ENCODE data around the gene TGFA. TPM values are rescaled to one million over a fixed set of nuclear protein-coding genes. Genes with fewer than 3 reads are reported as not detected.

Gene TGFA
- total and polyA plus RNA-seq, 10 of the 15 experiments (the other 5 are each of a cell fraction or from before 2014, with no cell fraction given), result 0.03 to 0.23 TPM; not detected in 8

DNA sequence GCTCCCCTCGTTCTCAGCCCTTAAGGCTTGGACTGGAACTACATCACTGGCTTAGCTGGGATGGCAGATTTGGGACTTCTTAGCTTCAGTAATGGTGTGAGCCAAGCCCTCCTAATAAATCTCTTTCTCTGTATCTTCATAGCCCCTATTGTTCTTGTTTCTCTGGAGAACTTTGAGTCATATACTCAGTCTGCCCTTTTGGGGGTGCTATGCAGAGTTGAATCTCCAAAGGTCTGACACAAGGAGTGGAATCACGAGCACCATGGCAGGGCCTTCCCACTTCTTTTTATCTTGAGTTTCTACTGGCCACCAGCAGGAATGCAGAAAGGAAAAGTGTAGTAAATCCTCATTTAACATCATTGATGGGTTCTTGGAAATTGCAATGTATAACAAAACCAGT, 13.3 kb upstream of the TGFA start:
- intact Hi-C loops (cut with micrococcal nuclease; ENCODE audit: unreplicated experiment) (no loop called here), in situ Hi-C loops (cut with MboI) (no loop called here)
- Histone ChIP-seq H3K9me3 (replicated peaks; ENCODE audit: control insufficient read depth, insufficient read depth, low read length) (no peaks in the 10 kb centered on the region), H3K4me2 (ENCODE audit: control insufficient read depth, insufficient read depth) (no peak overlapping the region), H3K27me3 (replicated peaks in 1 of 2; ENCODE audit: control insufficient read depth in 2 of 2, insufficient read depth in 2 of 2, low read length in 1 of 2) (peaks cover 2 to 3% of the 10 kb centered on the region in 2 experiments; a peak in 1 of 4 replicates), H3K36me3 (ENCODE audit: control insufficient read depth in 2 of 2, insufficient read depth in 2 of 2, low read length in 1 of 2) (no peaks in the 10 kb centered on the region), H4K20me1 (ENCODE audit: control insufficient read depth, insufficient read depth) (no peaks in the 10 kb centered on the region), H3K4me1 (ENCODE audit: control insufficient read depth, insufficient read depth, low read length) (no peaks in the 10 kb centered on the region), H3K9ac (ENCODE audit: control insufficient read depth, insufficient read depth, low read length) (no peak overlapping the region), H2AFZ (ENCODE audit: control insufficient read depth, low read depth, low read length) (no peak overlapping the region), H3K79me2 (ENCODE audit: control insufficient read depth, insufficient read depth, low read length) (no peaks in the 10 kb centered on the region), H3K27ac (ENCODE audit: control insufficient read depth, insufficient read depth) (no peak overlapping the region), H3K4me3 (no peak overlapping the region)
- TF ChIP-seq SIN3A (IDR thresholded peaks at IDR 0.05; ENCODE audit: low read depth, low read length), result no peak
- TF ChIP-seq SIX5 (IDR thresholded peaks at IDR 0.05; ENCODE audit: low read depth, low read length, severe bottlenecking), result no peak
- TF ChIP-seq MTA2 (IDR thresholded peaks at IDR 0.05; ENCODE audit: low read depth), result no peak
- no peak for TF ChIP-seq CHD4 (IDR thresholded peaks at IDR 0.05)
- no peak for TF ChIP-seq MEF2B (IDR thresholded peaks at IDR 0.05; ENCODE audit: partially characterized antibody, poor library complexity, severe bottlenecking)
- TF ChIP-seq RB1 (IDR thresholded peaks at IDR 0.05; ENCODE audit: borderline replicate concordance), result no peak
- no peak for TF ChIP-seq CREB1 (IDR thresholded peaks at IDR 0.05; ENCODE audit: low read depth)
- TF ChIP-seq NBN (IDR thresholded peaks at IDR 0.05), result no peak
- no peak for TF ChIP-seq SPI1 (IDR thresholded peaks at IDR 0.05; ENCODE audit: borderline replicate concordance, insufficient read depth, low read depth, low read length)
- TF ChIP-seq RCOR1 (conservative IDR thresholded peaks at IDR 0.05; ENCODE audit: low read depth, low read length), result no peak
- FAIRE-seq (no peak), DNase-seq (ENCODE audit: low read depth, low spot score) (no peak), ATAC-seq (no peak)
- RAD21 ChIA-PET (ENCODE audit: unreplicated experiment), result interaction anchor here (0.6 kb wide), 1 partner anchor 12 kb away, joined by 3 read pairs; no protein-coding TSS in a partner anchor
- 0% methylated on average over 2 of the region's 2 CpGs for WGBS (ENCODE audit: insufficient coverage, insufficient replicate concordance, low lambda C conversion rate, missing lambda C conversion rate)
- SMC1A ChIA-PET (ENCODE audit: uncharacterized antibody, unreplicated experiment), result no interaction called here
- POLR2A ChIA-PET, result no interaction called here
- no TSS peak for BruUV-seq (replicated peaks)
- CTCF ChIA-PET, result no interaction called here

DNA sequence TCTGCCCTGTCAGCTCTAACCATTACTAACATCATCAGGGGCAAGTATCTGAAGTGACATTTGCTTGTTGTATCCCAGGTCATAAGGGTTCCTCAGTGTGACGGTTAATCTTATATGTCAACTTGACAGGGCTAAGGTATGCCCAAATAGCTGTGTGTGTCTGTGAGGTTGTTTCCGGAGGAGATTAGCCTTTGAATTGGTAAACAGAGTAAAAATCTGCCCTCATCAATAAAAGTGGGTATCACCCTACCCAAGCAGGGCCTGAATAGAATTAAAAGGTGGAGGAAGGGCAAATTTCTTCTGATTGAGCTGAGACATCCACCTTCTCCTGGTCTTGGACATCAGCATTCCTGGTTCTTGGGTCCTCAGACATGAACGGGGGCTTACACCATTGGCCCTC, 12.8 kb upstream of the TGFA start:
- in situ Hi-C loops (cut with MboI) (no loop called here), intact Hi-C loops (cut with micrococcal nuclease; ENCODE audit: unreplicated experiment) (no loop called here)
- Histone ChIP-seq H4K20me1 (ENCODE audit: control insufficient read depth, insufficient read depth) (no peaks in the 10 kb centered on the region), H3K27me3 (replicated peaks in 1 of 2; ENCODE audit: control insufficient read depth in 2 of 2, insufficient read depth in 2 of 2, low read length in 1 of 2) (0 out of 4 replicates have a peak, but pooled peaks cover 0 to 2% of the 10 kb centered on the region in 2 experiments), H3K9ac (ENCODE audit: control insufficient read depth, insufficient read depth, low read length) (no peak overlapping the region), H3K4me1 (ENCODE audit: control insufficient read depth, insufficient read depth, low read length) (no peaks in the 10 kb centered on the region), H3K4me2 (ENCODE audit: control insufficient read depth, insufficient read depth) (no peak overlapping the region), H3K9me3 (replicated peaks; ENCODE audit: control insufficient read depth, insufficient read depth, low read length) (no peaks in the 10 kb centered on the region), H3K79me2 (ENCODE audit: control insufficient read depth, insufficient read depth, low read length) (no peaks in the 10 kb centered on the region), H3K27ac (ENCODE audit: control insufficient read depth, insufficient read depth) (no peak overlapping the region), H3K36me3 (ENCODE audit: control insufficient read depth in 2 of 2, insufficient read depth in 2 of 2, low read length in 1 of 2) (no peaks in the 10 kb centered on the region), H2AFZ (ENCODE audit: control insufficient read depth, low read depth, low read length) (no peak overlapping the region), H3K4me3 (no peak overlapping the region)
- ATAC-seq (no peak), FAIRE-seq (no peak), DNase-seq (ENCODE audit: low read depth, low spot score) (no peak)
- RAD21 ChIA-PET (ENCODE audit: unreplicated experiment), result interaction anchor here (0.6 kb wide), 1 partner anchor 12 kb away, joined by 3 read pairs; no protein-coding TSS in a partner anchor
- WGBS (ENCODE audit: insufficient coverage, insufficient replicate concordance, low lambda C conversion rate, missing lambda C conversion rate), result 49% methylated on average over 3 of the region's 3 CpGs
- BruUV-seq (replicated peaks), result no TSS peak
- POLR2A ChIA-PET, result no interaction called here
- CTCF ChIA-PET, result no interaction called here
- SMC1A ChIA-PET (ENCODE audit: uncharacterized antibody, unreplicated experiment), result no interaction called here
- no peak for TF ChIP-seq PML (IDR thresholded peaks at IDR 0.05; ENCODE audit: low read length)
